HL-60/S4 (cell line): ENCODE measurements around the gene A4GALT.
"Not testable (repeated sequence)": the region's sequence is repeated elsewhere in the genome, so short reads cannot be mapped to it uniquely, and the experiment has no call there.

ENCODE experiments used
- in situ Hi-C: fragments of 300-500 bp; cut with MboI; formaldehyde crosslinking; loops from 2 replicates; pipeline ENCODE4 v1.14.3; 2022; ENCODE audit warnings: low sequenced_read_pairs

Gene A4GALT

GRCh38 chr22:42742940-42743339 is 22.3 kb upstream of the A4GALT start:
- in situ Hi-C loops, result no loop called here

GRCh38 chr22:42740320-42740719 is 19.6 kb upstream of the A4GALT start:
- in situ Hi-C loops, result not testable (repeated sequence)

DNA sequence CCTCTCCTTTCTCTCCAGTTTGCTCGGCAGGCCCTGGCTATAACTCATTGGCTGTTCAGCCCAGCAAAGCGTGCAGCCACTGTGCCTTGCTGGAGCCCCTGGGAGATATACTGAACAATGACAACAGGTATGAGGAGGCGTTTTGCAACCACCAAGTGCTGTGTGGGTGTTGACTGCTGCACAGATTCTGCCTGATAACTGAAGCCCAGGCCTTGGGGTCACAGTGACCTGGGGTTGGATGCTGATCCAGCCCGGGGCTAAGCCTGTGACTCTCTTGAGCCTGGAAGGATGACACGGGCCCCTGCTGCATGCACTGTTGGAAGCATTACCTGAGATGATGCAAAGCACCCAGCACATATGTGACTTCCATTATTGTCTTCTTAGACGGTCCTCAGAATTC is 13.7 kb upstream of the A4GALT start:
- in situ Hi-C loops, result no loop called here

- in situ Hi-C loops, result not testable (repeated sequence)
These were observed 12.7 kb upstream of the A4GALT start for GRCh38 chr22:42733394-42733793.

DNA sequence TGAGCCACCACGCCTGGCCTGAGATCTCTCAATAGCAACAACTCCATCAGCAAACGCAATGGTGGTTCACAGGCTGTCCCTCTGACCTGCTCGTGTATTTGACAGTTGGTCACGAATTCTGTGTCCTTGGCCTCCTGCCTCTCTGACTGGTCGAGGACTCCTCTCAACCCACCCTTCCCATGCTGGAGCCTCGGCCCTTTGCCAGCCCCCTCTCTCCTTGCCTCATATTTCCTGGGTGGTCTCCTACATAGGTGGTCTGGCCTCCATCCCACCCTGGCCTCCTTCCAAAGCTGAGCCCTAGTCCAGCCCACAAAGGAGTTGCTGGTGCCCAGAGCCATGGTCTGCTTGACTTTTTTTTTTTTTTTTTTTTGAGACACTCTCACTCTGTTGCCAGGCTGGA is 11.4 kb upstream of the A4GALT start:
- in situ Hi-C loops, result no loop called here

DNA sequence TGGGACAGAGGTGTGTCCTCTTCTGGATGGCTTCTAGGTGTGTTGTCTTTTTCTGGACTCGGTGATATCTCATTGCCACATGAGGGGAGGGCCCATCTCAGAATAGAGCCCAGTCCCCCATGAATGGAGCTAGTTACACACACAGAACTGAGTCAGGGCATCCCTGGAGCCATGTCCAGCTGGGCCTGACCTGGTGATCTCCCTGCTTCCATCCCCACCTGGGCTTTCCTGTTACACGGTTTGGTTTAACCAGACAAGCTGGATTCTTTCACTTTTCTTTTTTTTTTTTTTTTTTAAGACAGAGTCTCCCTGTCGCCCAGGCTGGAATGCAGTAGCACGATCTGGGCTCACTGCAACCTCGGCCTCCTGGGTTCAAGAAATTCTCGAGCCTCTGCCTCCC is 6.1 kb upstream of the A4GALT start:
- in situ Hi-C loops, result no loop called here

DNA sequence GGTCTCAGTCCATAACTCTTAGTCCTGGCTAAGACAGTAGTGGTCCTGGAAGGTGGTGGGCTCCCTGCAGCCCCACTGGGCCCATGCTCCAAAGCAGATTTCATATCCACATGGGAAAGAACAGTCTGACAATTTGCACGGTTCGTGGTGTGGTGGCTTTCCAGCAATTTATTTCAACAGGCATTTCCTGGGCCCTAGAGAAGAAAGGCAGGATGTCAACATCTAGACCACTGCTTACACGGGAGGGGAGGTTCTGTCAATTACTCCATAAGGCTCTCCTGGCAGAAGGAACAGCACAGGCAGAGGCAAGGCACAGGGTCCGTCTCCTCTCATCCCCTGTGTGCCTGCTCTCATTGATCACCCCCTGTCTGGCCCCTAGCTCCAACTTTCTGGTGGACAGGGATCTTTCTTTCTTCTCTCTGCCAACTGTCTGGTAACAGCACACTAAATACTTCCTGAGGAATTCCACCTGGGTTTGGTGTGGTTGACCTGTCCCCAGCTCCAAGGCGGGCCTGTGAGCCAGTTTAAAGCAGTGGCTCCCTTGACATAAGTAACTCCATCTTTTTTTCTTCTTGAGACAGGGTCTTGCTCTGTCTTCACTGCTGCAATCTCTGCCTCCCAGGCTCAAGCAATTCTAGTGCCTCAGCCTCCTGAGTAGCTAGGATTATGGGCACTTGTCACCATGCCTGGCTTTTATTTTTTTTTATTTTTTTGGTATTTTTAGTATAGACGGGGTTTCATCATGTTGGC is 5.1 kb upstream of the A4GALT start:
- in situ Hi-C loops, result no loop called here

DNA sequence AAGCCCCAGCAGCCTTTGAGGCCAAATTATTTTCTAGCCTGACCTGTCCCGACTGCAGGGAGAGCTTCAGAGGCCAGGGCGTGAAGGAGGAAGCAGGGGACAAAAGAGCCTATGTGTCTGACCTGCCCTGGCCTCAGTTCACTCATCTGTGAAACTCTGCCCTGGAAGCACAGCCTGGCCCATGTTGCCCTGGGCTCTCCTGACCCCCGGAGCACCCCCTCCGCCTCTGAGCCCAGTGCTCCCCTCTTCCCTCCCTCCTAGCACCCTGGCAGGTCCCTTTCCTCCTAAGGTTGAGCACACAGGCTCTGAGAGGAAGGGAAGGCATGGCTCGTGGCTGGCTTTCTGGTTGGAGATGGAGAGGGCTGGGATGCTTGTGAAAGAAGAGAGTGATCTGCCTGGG is 3.4 kb upstream of the A4GALT start:
- in situ Hi-C loops, result no loop called here

GRCh38 chr22:42721045-42721434 is 370 bp upstream of the A4GALT start:
- in situ Hi-C loops, result no loop called here

GRCh38 chr22:42719656-42720262 is 911 bp downstream of the A4GALT start:
- in situ Hi-C loops, result no loop called here

- in situ Hi-C loops, result no loop called here
These were observed 1.5 kb downstream of the A4GALT start for GRCh38 chr22:42719133-42719532.

DNA sequence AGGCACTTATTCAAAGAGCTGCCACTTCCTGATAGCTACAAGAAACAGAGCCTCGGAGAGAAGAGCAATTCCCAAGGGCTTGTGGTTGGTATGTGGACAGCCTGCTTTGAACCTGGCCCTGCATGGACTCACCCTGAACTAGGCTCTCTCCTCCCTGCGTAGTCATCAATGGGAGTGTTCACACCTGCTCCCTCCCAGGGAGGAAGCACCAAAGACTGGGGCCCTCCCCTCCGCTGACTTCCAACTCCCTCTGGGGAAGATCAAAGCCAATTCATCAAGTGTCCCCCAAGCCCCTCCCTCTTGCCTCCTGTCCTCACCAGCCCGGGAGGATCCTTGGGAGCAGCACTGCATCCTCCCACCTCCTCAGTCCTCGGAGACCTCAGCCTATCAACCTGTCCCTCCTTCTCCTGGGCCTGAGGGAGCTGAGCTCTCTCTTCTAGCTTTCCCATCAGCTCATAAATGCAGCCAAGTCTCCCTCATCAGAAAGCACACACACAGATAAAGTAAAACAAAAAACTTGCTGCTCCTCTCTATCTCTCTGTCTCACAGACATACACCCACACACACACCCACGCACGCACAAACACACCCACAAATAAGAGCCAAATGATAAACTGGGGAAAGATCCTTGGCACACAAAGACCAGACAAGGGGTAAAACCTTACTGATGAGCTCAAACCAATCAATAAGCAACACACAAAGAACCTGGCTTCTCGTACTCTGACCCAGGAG is 3.3 kb downstream of the A4GALT start:
- in situ Hi-C loops, result no loop called here

- in situ Hi-C loops, result no loop called here
These were observed 4.0 kb downstream of the A4GALT start for GRCh38 chr22:42716649-42717127.

DNA sequence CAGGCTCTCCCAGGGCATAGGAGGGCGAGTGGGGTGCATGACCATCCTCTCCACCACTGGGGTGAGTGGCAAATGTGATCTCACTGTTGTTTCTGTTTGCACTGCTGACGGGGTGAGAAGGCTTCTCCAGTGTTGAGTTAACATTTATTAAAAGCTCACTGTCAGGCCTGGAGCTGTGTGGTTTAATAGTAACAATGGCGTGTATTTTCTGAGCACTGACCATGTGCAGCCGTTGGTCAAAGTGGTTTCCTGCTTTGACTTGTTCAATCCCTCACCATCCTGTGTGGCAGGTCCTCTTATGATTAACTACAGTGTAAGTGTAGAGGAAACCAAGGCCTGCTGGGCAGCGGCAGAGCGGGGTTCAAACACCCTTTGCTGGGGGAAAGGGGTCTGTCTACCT is 4.4 kb downstream of the A4GALT start:
- in situ Hi-C loops, result no loop called here

GRCh38 chr22:42714768-42715390 is 5.8 kb downstream of the A4GALT start:
- in situ Hi-C loops, result no loop called here

GRCh38 chr22:42714308-42714707 is 6.4 kb downstream of the A4GALT start:
- in situ Hi-C loops, result no loop called here

GRCh38 chr22:42711895-42712837 is 8.5 kb downstream of the A4GALT start:
- in situ Hi-C loops, result no loop called here

- in situ Hi-C loops, result no loop called here
These were observed 9.4 kb downstream of the A4GALT start for GRCh38 chr22:42711281-42711731.

- in situ Hi-C loops, result no loop called here
These were observed 12.3 kb downstream of the A4GALT start for GRCh38 chr22:42708417-42708816.

GRCh38 chr22:42707496-42707895 is 13.2 kb downstream of the A4GALT start:
- in situ Hi-C loops, result no loop called here
